CD4-positive, alpha-beta T cell treated with Interferon gamma for 1 hour (primary cell): ENCODE data around the gene AMBP.
"Not testable (repeated sequence)": the region's sequence is repeated elsewhere in the genome, so short reads cannot be mapped to it uniquely, and the experiment has no call there.

ENCODE experiments used
- DNase-seq: peaks from one replicate; pipeline ENCODE4 v3.0.0-alpha.2; 2020

The AMBP gene

GRCh38 chr9:114049441-114050225 lies 28.5 kb downstream of the AMBP start:
- no peak for DNase-seq

DNA sequence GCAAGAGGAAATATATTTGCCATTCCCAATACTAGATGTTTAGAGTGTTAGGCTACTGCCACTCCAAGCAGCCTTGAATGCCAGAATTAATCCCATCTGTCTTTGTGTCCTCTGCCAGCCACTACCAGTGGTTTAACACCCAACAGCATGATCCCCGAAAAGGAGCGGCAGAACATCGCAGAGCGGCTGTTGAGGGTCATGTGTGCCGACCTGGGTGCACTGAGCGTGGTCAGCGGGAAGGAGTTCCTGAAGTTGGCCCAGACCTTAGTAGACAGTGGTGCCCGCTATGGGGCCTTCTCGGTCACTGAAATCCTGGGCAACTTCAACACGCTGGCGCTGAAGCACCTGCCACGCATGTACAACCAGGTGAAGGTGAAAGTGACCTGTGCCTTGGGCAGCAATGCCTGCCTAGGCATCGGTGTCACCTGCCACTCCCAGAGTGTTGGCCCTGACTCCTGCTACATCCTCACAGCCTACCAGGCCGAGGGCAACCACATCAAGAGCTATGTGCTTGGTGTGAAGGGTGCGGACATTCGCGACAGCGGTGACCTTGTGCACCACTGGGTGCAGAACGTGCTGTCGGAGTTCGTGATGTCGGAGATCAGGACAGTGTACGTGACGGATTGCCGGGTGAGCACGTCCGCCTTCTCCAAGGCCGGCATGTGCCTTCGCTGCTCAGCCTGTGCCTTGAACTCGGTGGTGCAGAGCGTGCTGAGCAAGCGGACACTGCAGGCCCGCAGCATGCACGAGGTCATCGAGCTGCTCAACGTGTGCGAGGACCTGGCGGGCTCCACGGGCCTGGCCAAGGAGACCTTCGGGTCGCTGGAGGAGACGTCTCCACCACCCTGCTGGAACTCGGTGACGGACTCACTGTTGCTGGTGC lies 29.3 kb downstream of the AMBP start:
- no peak for DNase-seq

DNA sequence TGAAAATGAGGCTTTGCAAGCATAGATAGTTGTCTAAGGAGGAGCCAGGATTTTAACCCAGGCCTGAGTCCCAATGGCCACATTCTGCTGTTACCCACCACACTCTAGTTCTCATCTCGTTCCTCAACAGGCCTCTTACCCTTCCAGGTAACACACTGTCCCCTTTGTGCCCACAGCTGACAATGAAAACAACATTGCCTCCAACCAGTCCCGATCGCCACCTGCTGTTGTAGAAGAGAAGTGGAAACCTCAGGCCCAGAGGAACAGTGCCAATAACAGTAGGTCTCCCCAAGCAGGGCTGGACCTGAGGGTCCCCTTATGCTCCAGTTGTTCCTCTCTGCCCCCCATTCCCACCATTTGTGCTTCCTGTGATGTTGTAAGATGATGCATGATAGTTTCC lies 30.4 kb downstream of the AMBP start:
- DNase-seq = no peak

DNA sequence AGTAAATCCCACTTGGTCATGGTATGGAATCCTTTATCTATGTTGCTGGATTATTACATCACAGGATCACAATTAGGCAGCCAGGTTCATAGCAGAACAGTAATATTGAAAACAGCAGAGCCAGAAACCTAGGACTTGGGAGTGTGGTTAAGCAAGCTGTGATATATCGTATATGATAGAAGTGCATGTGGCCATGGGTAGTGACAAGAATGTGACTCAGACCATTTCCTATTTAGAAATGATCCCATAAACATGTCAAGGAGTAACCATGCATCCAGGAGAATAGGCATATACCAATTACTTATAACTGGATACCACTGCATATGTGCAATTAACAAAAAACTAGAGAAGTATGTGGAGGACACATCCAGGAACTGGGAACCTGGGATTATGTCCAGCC lies 31.2 kb downstream of the AMBP start:
- no peak for DNase-seq

GRCh38 chr9:114046237-114046755 lies 31.8 kb downstream of the AMBP start:
- no peak for DNase-seq

DNA sequence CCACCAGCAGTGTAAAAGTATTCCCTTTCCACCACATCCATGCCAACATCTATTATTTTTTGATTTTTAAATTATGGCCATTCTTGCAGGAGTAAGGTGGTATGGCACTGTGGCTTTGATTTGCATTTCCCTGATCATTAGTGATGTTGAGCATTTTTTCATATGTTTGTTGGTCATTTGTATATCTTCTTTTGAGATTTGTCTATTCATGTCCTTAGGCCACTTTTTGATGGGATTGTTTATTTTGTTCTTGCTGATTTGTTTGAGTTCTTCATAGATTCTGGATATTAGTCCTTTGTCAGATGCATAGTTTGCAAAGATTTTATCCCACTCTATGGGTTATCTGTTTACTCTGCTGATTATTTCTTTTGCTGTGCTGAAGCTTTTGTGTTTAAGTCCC lies 34.4 kb downstream of the AMBP start:
- not testable (repeated sequence) for DNase-seq

GRCh38 chr9:114039484-114039883 lies 38.6 kb downstream of the AMBP start:
- no peak for DNase-seq

DNA sequence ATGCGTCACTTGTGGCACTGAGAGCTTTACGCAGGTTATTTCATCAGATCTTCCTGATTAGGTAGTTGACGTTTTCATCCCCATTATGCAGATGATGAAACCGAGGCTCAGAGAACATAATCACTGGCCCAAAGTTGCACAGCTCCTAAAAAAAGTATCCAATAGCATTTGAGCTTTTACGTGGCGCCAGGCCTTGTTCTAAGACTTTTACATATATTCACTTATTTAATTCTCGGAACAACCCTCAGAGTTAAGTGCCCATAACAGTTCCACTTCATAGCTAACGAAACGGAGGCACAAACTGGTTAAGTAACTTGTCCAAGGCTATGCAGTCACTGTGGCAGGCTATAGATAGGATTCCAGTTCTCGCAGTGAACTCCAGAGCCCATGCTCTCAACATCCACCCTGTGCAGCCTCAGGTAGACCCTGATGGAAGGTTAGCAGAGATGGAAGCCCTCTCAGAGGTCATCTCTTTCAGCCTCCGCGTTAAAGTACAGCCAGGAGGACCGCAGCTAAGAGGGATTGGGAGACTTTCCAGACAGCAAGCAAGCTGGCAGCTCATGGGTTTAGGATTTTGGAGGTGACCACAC lies 39.3 kb downstream of the AMBP start:
- DNase-seq = no peak

GRCh38 chr9:114037961-114038723 lies 40.0 kb downstream of the AMBP start:
- no peak for DNase-seq

GRCh38 chr9:114037249-114037648 lies 40.9 kb downstream of the AMBP start:
- no peak for DNase-seq

DNA sequence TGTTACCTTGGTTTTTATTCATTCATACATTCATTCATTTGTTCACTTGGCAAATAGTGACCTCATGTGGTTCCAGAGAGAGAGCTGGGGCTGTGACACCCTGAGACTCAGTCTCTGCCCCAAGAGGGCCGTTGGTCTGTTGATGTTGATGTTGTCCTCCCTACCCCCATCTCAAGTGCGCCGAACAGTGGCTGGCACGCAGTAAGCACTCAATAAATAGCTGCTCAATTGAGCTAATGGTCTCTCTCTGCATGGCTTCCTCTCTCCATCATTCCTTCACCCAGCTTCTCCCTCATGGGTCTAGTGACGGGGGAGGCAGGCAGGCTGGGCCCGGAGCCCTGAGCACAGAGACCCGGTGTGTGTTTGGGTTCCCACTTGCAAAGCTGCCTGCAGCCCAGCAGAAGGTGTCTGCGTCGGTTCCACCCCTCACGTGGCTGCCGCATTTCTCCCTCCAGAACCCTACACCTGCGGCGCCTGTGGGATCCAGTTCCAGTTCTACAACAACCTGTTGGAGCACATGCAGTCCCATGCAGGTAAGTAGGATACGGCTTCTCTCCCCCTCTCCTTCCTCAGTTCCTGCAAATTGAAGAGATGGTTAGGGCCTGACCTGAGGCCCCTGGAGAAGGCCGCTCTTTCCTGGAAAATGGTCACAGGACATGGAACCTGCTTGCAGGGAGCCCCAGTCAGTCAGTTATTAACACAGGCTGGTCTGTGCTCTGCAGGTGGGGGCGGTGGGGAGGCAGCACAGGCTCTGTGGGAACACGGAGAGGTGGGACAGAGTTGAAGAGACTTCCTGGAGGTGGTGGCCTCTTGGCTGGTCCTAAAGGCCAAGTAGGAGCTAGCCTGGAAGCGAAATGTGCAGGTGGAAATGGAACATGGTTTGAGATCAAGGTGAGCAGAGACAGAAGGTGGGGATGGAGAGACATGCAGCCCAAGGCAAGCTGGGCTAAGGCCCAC lies 42.0 kb downstream of the AMBP start:
- DNase-seq = no peak

GRCh38 chr9:114035221-114035844 lies 42.8 kb downstream of the AMBP start:
- DNase-seq = no peak

DNA sequence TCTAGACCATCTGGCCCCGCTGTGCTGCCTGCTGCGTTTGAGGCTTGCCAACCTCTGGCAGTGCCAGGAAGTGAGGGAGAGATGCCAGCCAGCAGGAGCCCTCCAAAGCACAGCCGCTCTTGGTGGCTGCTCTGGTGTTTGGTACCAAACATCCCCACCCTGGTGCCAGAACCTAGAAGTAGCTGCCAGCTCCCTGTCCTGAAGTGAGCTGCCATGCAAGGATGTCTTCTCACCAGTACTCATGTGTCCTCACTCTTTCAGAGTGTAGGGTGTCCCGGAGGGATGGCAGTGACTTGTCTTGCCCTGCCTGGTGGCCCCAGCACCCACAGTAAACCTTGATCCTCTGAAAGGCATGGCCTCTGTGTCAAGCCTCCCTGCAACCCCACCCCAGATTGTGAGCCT lies 43.4 kb downstream of the AMBP start:
- no peak for DNase-seq

DNA sequence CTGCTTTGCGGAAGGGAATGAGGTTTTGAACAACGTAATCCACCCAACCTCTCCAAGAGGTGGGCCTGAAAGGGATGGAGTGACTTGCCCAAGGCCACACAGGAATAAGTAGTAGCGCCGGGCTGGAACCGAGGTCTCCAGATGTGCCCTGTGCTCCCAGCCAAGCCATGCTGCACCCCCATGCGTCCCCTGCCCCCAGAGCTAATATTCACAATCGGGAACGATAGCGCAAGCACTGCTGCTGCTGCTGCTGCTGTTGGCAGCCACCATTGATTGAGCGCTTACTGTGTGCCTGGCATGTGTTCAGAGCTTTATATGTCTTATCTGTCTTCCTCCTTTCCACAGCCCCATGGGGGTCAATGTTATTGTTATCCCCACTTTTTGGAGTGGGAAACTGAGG lies 43.9 kb downstream of the AMBP start:
- no peak for DNase-seq

DNA sequence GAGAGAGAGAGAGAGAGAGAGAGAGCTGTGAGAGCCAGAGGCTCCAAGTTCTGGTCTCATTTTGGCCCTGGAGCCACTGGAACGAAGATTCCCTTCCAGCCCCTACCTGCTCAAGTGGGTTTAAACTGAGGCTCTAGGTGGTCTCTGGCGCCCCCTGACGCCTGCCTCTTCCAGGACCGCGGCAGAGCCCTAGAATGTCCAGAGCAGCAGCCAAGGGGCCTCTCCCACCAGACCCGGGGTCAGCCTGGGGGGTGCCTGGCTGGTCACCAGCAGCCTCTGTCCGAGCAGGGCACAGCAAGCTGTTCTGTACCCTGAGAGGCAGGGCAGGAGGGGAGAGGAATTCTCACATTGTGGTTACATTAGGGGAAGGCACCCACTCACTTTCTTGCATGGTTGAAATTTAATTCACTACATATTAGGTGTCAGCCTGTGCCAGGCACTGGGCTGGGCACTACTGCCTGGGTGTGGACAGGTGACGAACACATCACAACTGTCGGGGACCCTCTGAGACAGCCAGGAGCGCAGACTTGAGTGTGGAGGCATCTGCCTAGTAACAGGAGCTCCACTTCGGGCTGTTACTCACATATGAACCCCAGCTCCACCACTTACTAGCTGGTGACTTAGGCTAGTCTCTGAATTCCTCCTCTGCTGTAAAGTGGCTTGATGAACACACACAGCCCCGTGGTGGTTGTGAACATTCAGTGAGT lies 44.5 kb downstream of the AMBP start:
- DNase-seq = no peak

GRCh38 chr9:114031948-114032840 lies 45.9 kb downstream of the AMBP start:
- no peak for DNase-seq

- no peak for DNase-seq
Observed at GRCh38 chr9:114031037-114031630, 47.0 kb downstream of the AMBP start.

- no peak for DNase-seq
Observed at GRCh38 chr9:114030364-114030763, 47.7 kb downstream of the AMBP start.
